ENCODE data around the gene AKAP3. TPM values are rescaled to one million over a fixed set of nuclear protein-coding genes. Genes with fewer than 3 reads are reported as not detected.

AKAP3 gene
- total and polyA plus RNA-seq, 10 of the 15 experiments (the other 5 are each of a cell fraction or from before 2014, with no cell fraction given): 0.40 to 2.4 (median 1.3) TPM

- TF ChIP-seq, protein P1, sequence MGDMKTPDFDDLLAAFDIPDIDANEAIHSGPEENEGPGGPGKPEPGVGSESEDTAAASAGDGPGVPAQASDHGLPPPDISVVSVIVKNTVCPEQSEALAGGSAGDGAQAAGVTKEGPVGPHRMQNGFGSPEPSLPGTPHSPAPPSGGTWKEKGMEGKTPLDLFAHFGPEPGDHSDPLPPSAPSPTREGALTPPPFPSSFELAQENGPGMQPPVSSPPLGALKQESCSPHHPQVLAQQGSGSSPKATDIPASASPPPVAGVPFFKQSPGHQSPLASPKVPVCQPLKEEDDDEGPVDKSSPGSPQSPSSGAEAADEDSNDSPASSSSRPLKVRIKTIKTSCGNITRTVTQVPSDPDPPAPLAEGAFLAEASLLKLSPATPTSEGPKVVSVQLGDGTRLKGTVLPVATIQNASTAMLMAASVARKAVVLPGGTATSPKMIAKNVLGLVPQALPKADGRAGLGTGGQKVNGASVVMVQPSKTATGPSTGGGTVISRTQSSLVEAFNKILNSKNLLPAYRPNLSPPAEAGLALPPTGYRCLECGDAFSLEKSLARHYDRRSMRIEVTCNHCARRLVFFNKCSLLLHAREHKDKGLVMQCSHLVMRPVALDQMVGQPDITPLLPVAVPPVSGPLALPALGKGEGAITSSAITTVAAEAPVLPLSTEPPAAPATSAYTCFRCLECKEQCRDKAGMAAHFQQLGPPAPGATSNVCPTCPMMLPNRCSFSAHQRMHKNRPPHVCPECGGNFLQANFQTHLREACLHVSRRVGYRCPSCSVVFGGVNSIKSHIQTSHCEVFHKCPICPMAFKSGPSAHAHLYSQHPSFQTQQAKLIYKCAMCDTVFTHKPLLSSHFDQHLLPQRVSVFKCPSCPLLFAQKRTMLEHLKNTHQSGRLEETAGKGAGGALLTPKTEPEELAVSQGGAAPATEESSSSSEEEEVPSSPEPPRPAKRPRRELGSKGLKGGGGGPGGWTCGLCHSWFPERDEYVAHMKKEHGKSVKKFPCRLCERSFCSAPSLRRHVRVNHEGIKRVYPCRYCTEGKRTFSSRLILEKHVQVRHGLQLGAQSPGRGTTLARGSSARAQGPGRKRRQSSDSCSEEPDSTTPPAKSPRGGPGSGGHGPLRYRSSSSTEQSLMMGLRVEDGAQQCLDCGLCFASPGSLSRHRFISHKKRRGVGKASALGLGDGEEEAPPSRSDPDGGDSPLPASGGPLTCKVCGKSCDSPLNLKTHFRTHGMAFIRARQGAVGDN (IDR thresholded peaks at IDR 0.05): peak; percentile 43; the same call in 1 of the 2 replicates
- TF ChIP-seq STAT1 (conservative IDR thresholded peaks at IDR 0.05) (0 out of 2 replicates have a peak, but pooled peaks have one; percentile 71), SREBF1 (IDR thresholded peaks at IDR 0.05; ENCODE audit: low read length) (0 out of 2 replicates have a peak, but pooled peaks have one; percentile 26), CEBPB (IDR thresholded peaks at IDR 0.05; ENCODE audit: borderline replicate concordance in 1 of 2, low read depth in 2 of 2, low read length in 2 of 2) (no peak), GATAD2B (conservative IDR thresholded peaks at IDR 0.05; ENCODE audit: low read depth) (no peak; the same call in 1 of the 2 replicates), CBX3 (IDR thresholded peaks at IDR 0.05; ENCODE audit: borderline replicate concordance, low read depth) (no peak), ZBTB33 (IDR thresholded peaks at IDR 0.05) (no peak), IKZF2 (IDR thresholded peaks at IDR 0.05) (peak in 1 of 2 experiments; percentile 33; a peak in 1 of 4 replicates), BACH1 (IDR thresholded peaks at IDR 0.05; ENCODE audit: borderline replicate concordance) (no peak), SKIL (IDR thresholded peaks at IDR 0.05; ENCODE audit: low read depth, poor library complexity, severe bottlenecking) (peak; percentile 63), RELB (IDR thresholded peaks at IDR 0.05; ENCODE audit: low read depth) (peak; percentile 98), CREB1 (IDR thresholded peaks at IDR 0.05; ENCODE audit: low read depth) (peak; percentile 58), STAT3 (IDR thresholded peaks at IDR 0.05; ENCODE audit: low read depth, low read length) (no peak), NFIC (IDR thresholded peaks at IDR 0.05; ENCODE audit: low read depth, low read length) (peak; percentile 51; the same call in 1 of the 2 replicates)
- TF ChIP-seq, protein P2, sequence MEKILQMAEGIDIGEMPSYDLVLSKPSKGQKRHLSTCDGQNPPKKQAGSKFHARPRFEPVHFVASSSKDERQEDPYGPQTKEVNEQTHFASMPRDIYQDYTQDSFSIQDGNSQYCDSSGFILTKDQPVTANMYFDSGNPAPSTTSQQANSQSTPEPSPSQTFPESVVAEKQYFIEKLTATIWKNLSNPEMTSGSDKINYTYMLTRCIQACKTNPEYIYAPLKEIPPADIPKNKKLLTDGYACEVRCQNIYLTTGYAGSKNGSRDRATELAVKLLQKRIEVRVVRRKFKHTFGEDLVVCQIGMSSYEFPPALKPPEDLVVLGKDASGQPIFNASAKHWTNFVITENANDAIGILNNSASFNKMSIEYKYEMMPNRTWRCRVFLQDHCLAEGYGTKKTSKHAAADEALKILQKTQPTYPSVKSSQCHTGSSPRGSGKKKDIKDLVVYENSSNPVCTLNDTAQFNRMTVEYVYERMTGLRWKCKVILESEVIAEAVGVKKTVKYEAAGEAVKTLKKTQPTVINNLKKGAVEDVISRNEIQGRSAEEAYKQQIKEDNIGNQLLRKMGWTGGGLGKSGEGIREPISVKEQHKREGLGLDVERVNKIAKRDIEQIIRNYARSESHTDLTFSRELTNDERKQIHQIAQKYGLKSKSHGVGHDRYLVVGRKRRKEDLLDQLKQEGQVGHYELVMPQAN (conservative IDR thresholded peaks at IDR 0.05): peak; percentile 48; the same call in 1 of the 2 replicates
Observed at GRCh38 chr12:4648501-4649357, at the start of gene AKAP3, which contains the start of gene NDUFA9 (continued).
